PFSK-1 (cell line): ENCODE data around the gene RCE1.

Experiments used
- POLR2AphosphoS5 ChIP-seq: IDR thresholded peaks from 2 replicates; pipeline ENCODE4 v1.6.1; 2012; ENCODE audit warnings: low read depth, mild to moderate bottlenecking, control low read depth, low read length, moderate library complexity
- SIN3A ChIP-seq: IDR thresholded peaks from 2 replicates; pipeline ENCODE4 v1.6.1; 2012; ENCODE audit warnings: mild to moderate bottlenecking, low read length, moderate library complexity, borderline replicate concordance; ENCODE audit not compliant: insufficient read depth
- TAF1 ChIP-seq: IDR thresholded peaks from 2 replicates; pipeline ENCODE4 v1.6.1; 2012; ENCODE audit warnings: low read length, control low read depth, borderline replicate concordance; ENCODE audit not compliant: insufficient read depth

- no peak for TF ChIP-seq SIN3A
- TF ChIP-seq POLR2AphosphoS5 = no peak
- TF ChIP-seq TAF1 = no peak
These were observed 1.4 kb upstream of the RCE1 start for GRCh38 chr11:66841861-66842260.
